HG03442 (cell line): Measurements from ENCODE around the gene ZMYM2.
"Not testable (repeated sequence)": the region's sequence is repeated elsewhere in the genome, so short reads cannot be mapped to it uniquely, and the experiment has no call there.

Experiments used
- ATAC-seq: cut with Tn5 transposase; IDR thresholded peaks from one replicate; pipeline ENCODE4 v1.9.1; 2021; ENCODE audit warnings: mild to moderate bottlenecking, moderate library complexity; ENCODE audit not compliant: unreplicated experiment

Gene ZMYM2

GRCh38 chr13:19958155-19959111 lies at the start of gene ZMYM2:
Gene ZMYM2 (plus strand): TSS chr13:19958727. CDS start chr13:19993073, 34,346 bp downstream.
- peak; percentile 77 for ATAC-seq

- no peak for ATAC-seq
These were observed 48.0 kb upstream of the ZMYM2 start for GRCh38 chr13:19910336-19911072.

- ATAC-seq, result no peak
These were observed 31.3 kb upstream of the ZMYM2 start for GRCh38 chr13:19927117-19927748.

- ATAC-seq, result no peak
These were observed 18.4 kb upstream of the ZMYM2 start for GRCh38 chr13:19940106-19940505.

GRCh38 chr13:19950374-19950773 lies 8.2 kb upstream of the ZMYM2 start:
- no peak for ATAC-seq

GRCh38 chr13:19952850-19953249 lies 5.7 kb upstream of the ZMYM2 start:
- ATAC-seq, result no peak

GRCh38 chr13:19955873-19956559 lies 2.5 kb upstream of the ZMYM2 start:
- ATAC-seq, result no peak

- ATAC-seq, result peak; percentile 21
These were observed 990 bp upstream of the ZMYM2 start for GRCh38 chr13:19957320-19958154.

GRCh38 chr13:19959141-19959830 lies 759 bp downstream of the ZMYM2 start:
- ATAC-seq, result no peak

- peak; percentile 30 for ATAC-seq
These were observed 1.5 kb downstream of the ZMYM2 start for GRCh38 chr13:19959831-19960652.

GRCh38 chr13:19960653-19960976 lies 2.1 kb downstream of the ZMYM2 start:
- ATAC-seq, result no peak

- no peak for ATAC-seq
These were observed 3.0 kb downstream of the ZMYM2 start for GRCh38 chr13:19961489-19961888.

GRCh38 chr13:19961924-19962323 lies 3.4 kb downstream of the ZMYM2 start:
- no peak for ATAC-seq

GRCh38 chr13:19962894-19963293 lies 4.4 kb downstream of the ZMYM2 start:
- ATAC-seq, result no peak

GRCh38 chr13:19967621-19968020 lies 9.1 kb downstream of the ZMYM2 start:
- ATAC-seq, result peak; percentile 35

- not testable (repeated sequence) for ATAC-seq
These were observed 16.0 kb downstream of the ZMYM2 start for GRCh38 chr13:19974498-19975009.

- ATAC-seq, result no peak
These were observed 20.4 kb downstream of the ZMYM2 start for GRCh38 chr13:19978831-19979437.

GRCh38 chr13:19981685-19982238 lies 23.2 kb downstream of the ZMYM2 start:
- no peak for ATAC-seq
